H1 (cell line): ENCODE data around the gene KCTD16. TPM values are rescaled to one million over a fixed set of nuclear protein-coding genes. Genes with fewer than 3 reads are reported as not detected.

Experiments
- CTCF ChIA-PET: fragments of 300-600 bp; sonication (Branson Sonifier 250); formaldehyde crosslinking; loops from one replicate; lab custom pipeline; 2021; ENCODE audit not compliant: partially characterized antibody; lab: Charles Lee
- POLR2A ChIA-PET: fragments of 300-600 bp; sonication (Branson Sonifier 250); formaldehyde crosslinking; loops from one replicate; lab custom pipeline; 2021; ENCODE audit warnings: inconsistent platforms; ENCODE audit not compliant: partially characterized antibody; lab: Charles Lee
- DNase-seq, 2 experiments: peaks; one replicate each; pipeline versions ENCODE4 v3.0.0 to v3.0.0-alpha.2; 2010 to 2022; ENCODE audit warnings: low spot score in 2 of 2, low read depth in 1 of 2, mixed read lengths in 1 of 2
- FAIRE-seq: peaks from 2 replicates; lab custom pipeline; 2011; peaks lifted over from hg19 to GRCh38; lab: Jason Lieb, UNC
- H2AFZ ChIP-seq: 2 replicates; pipeline ENCODE4 v1.8.1; 2012; ENCODE audit warnings: low read length, inconsistent platforms
- H2AK5ac ChIP-seq: 2 replicates; pipeline ENCODE4 v1.6.1; 2013; ENCODE audit warnings: low read depth, low read length
- H2BK120ac ChIP-seq: replicated peaks from 2 replicates; pipeline ENCODE3; 2013; ENCODE audit warnings: low read depth, low read length, inconsistent platforms
- H2BK12ac ChIP-seq: 2 replicates; pipeline ENCODE4 v1.6.1; 2013; ENCODE audit warnings: low read depth, low read length
- H2BK15ac ChIP-seq: 2 replicates; pipeline ENCODE4 v1.6.1; 2013; ENCODE audit warnings: low read length
- H2BK20ac ChIP-seq: 2 replicates; pipeline ENCODE4 v1.6.1; 2013; ENCODE audit warnings: low read length
- H2BK5ac ChIP-seq: 2 replicates; pipeline ENCODE4 v1.6.1; 2013; ENCODE audit warnings: low read depth, low read length
- H3K14ac ChIP-seq: 2 replicates; pipeline ENCODE4 v1.6.1; 2013; ENCODE audit warnings: inconsistent platforms; ENCODE audit not compliant: insufficient read length
- H3K18ac ChIP-seq: 2 replicates; pipeline ENCODE4 v1.6.1; 2013; ENCODE audit warnings: low read length; ENCODE audit errors: extremely low read depth
- H3K23ac ChIP-seq: 2 replicates; pipeline ENCODE4 v1.6.1; 2013; ENCODE audit warnings: inconsistent platforms; ENCODE audit not compliant: insufficient read length
- H3K23me2 ChIP-seq: 2 replicates; pipeline ENCODE4 v1.6.1; 2013; ENCODE audit warnings: low read depth, low read length
- H3K27ac ChIP-seq: 2 replicates; pipeline ENCODE4 v1.6.1; 2011; ENCODE audit warnings: low read depth, low read length, inconsistent platforms
- H3K27me3 ChIP-seq, 4 experiments: replicated peaks in 1 of 4; 1 replicate in 1 of 4; 2 replicates in 3 of 4; pipeline versions ENCODE4 v1.6.1 to v1.8.1; 2011 to 2013; ENCODE audit warnings: low read length in 3 of 4, mild to moderate bottlenecking in 3 of 4, inconsistent platforms in 2 of 4, mixed read lengths in 2 of 4, moderate library complexity in 1 of 4; ENCODE audit not compliant: control insufficient read depth in 3 of 4, insufficient read depth in 3 of 4; ENCODE audit errors: extremely low read depth in 1 of 4
- H3K36me3 ChIP-seq, 4 experiments: 2 replicates each; pipeline versions ENCODE4 v1.6.1 to v1.8.1; 2011 to 2013; ENCODE audit warnings: mild to moderate bottlenecking in 4 of 4, low read length in 3 of 4, moderate library complexity in 2 of 4, control low read depth in 1 of 4, inconsistent platforms in 1 of 4; ENCODE audit not compliant: insufficient read depth in 4 of 4, control insufficient read depth in 2 of 4
- H3K4ac ChIP-seq: replicated peaks from 2 replicates; pipeline ENCODE3; 2013; ENCODE audit warnings: low read length, low read depth, mixed read lengths, inconsistent platforms; ENCODE audit not compliant: insufficient read length
- H3K4me1 ChIP-seq, 4 experiments: replicated peaks in 1 of 4; 1 replicate in 1 of 4; 2 replicates in 3 of 4; pipeline versions ENCODE4 v1.6.1 to v1.8.1; 2011 to 2013; ENCODE audit warnings: low read length in 3 of 4, inconsistent platforms in 2 of 4, mixed read lengths in 1 of 4; ENCODE audit not compliant: insufficient read depth in 4 of 4, control insufficient read depth in 3 of 4
- H3K4me2 ChIP-seq, 2 experiments: 2 replicates each; pipeline versions ENCODE4 v1.6.1 to v1.8.1; 2011 to 2013; ENCODE audit warnings: low read depth in 2 of 2, low read length in 2 of 2, control low read depth in 1 of 2, inconsistent platforms in 1 of 2, mild to moderate bottlenecking in 1 of 2; ENCODE audit not compliant: insufficient read depth in 1 of 2
- H3K4me3 ChIP-seq, 4 experiments: fragments of 200-600, 300-600 bp in 1 of 4; sonication (generic), shearing (Covaris generic), sonication (Bioruptor Twin) in 1 of 4; 2 replicates each; pipeline versions ENCODE4 v1.5.1 to v1.8.1; 2011 to 2016; ENCODE audit warnings: low read length in 4 of 4, low read depth in 3 of 4, control low read depth in 2 of 4, inconsistent platforms in 2 of 4, mild to moderate bottlenecking in 2 of 4, mixed read lengths in 1 of 4, moderate library complexity in 1 of 4; ENCODE audit not compliant: insufficient read depth in 2 of 4; ENCODE audit errors: extremely low read depth in 1 of 4
- H3K56ac ChIP-seq: replicated peaks from 2 replicates; pipeline ENCODE3; 2013; ENCODE audit warnings: low read depth, mild to moderate bottlenecking, mixed read lengths, low read length, inconsistent platforms; ENCODE audit not compliant: insufficient read length
- H3K79me1 ChIP-seq: 2 replicates; pipeline ENCODE4 v1.6.1; 2013; ENCODE audit warnings: low read depth, low read length, control low read depth
- H3K79me2 ChIP-seq, 2 experiments: 2 replicates each; pipeline versions ENCODE4 v1.6.1 to v1.8.1; 2012 to 2013; ENCODE audit warnings: low read length in 2 of 2, mild to moderate bottlenecking in 2 of 2, inconsistent platforms in 1 of 2; ENCODE audit not compliant: insufficient read depth in 2 of 2, control insufficient read depth in 1 of 2
- H3K9ac ChIP-seq, 4 experiments: replicated peaks in 1 of 4; 1 replicate in 1 of 4; 2 replicates in 3 of 4; pipeline versions ENCODE4 v1.6.1 to v1.8.1; 2011 to 2013; ENCODE audit warnings: low read depth in 3 of 4, low read length in 3 of 4, control low read depth in 2 of 4, mild to moderate bottlenecking in 2 of 4, moderate library complexity in 2 of 4, inconsistent platforms in 1 of 4; ENCODE audit errors: extremely low read depth in 1 of 4
- H3K9me3 ChIP-seq, 2 experiments: 2 replicates each; pipeline versions ENCODE4 v1.6.1 to v1.8.1; 2012 to 2013; ENCODE audit warnings: mild to moderate bottlenecking in 2 of 2, moderate library complexity in 2 of 2, control low read depth in 1 of 2, inconsistent platforms in 1 of 2, low read depth in 1 of 2, low read length in 1 of 2, mixed read lengths in 1 of 2; ENCODE audit not compliant: insufficient read depth in 2 of 2
- H4K20me1 ChIP-seq, 2 experiments: replicated peaks in 1 of 2; 2 replicates each; pipeline versions ENCODE3 to v1.8.1; 2011 to 2013; ENCODE audit warnings: inconsistent platforms in 2 of 2, low read length in 2 of 2, mild to moderate bottlenecking in 1 of 2; ENCODE audit not compliant: insufficient read depth in 2 of 2, control insufficient read depth in 1 of 2
- H4K5ac ChIP-seq: 2 replicates; pipeline ENCODE4 v1.6.1; 2013; ENCODE audit warnings: low read length, low read depth, mixed read lengths, inconsistent platforms; ENCODE audit not compliant: insufficient read length
- H4K8ac ChIP-seq: 2 replicates; pipeline ENCODE4 v1.8.0; 2013; ENCODE audit warnings: mild to moderate bottlenecking, moderate library complexity, low read length, inconsistent platforms; ENCODE audit not compliant: insufficient read depth; ENCODE audit errors: extremely low read depth
- H4K91ac ChIP-seq: replicated peaks from 2 replicates; pipeline ENCODE3; 2013; ENCODE audit warnings: low read length, mixed read lengths, inconsistent platforms; ENCODE audit not compliant: insufficient read length
- CBX8 ChIP-seq: fragments of 300-800, 300-1000 bp; sonication (generic); IDR thresholded peaks from 2 replicates; pipeline ENCODE4 v1.7.1; 2016; ENCODE audit warnings: low read depth, low read length, borderline replicate concordance
- WGBS, 2 experiments: shearing (Covaris generic) in 1 of 2; methylation state at CpG; one replicate each; pipeline versions ENCODE4 v1.1.6 to v1.1.7; 2013 to 2015; ENCODE audit warnings: low lambda C conversion rate in 2 of 2, mixed read lengths in 2 of 2, inconsistent platforms in 1 of 2, low coverage in 1 of 2, missing lambda C conversion rate in 1 of 2; ENCODE audit not compliant: insufficient replicate concordance in 2 of 2, insufficient coverage in 1 of 2, insufficient read length in 1 of 2; ENCODE audit errors: extremely low coverage in 1 of 2, missing lambda C conversion rate in 1 of 2; 5-methylcytosine and 5-hydroxymethylcytosine counted together
- polyA plus RNA-seq, 7 experiments: library from polyadenylated mRNA; depleted of rRNA in 3 of 7; stranded (reverse) in 5 of 7; unstranded in 2 of 7; fragments of >200 nt in 5 of 7; fragments of 200-250 nt in 2 of 7; gene quantifications; 1 replicate in 5 of 7; 2 replicates in 1 of 7; 4 replicates in 1 of 7; pipeline versions ENCODE4 v1.2.1 to v1.2.3, GENCODE V29; 2011 to 2013; ENCODE audit warnings: missing spikeins in 2 of 7, mixed read lengths in 2 of 7
- total RNA-seq: library from RNA; stranded (reverse); fragmentation: NEBNext Ultra II Directional; extraction: Animal tissue kit (Norgen Biotek cat#: 25700); gene quantifications from 2 replicates; pipeline ENCODE4 v1.2.1, GENCODE V29; 2021

The KCTD16 gene
- total and polyA plus RNA-seq, 2 of the 8 experiments (the other 6 are each of a cell fraction or from before 2014, with no cell fraction given), result 0.03 to 0.24 TPM

DNA sequence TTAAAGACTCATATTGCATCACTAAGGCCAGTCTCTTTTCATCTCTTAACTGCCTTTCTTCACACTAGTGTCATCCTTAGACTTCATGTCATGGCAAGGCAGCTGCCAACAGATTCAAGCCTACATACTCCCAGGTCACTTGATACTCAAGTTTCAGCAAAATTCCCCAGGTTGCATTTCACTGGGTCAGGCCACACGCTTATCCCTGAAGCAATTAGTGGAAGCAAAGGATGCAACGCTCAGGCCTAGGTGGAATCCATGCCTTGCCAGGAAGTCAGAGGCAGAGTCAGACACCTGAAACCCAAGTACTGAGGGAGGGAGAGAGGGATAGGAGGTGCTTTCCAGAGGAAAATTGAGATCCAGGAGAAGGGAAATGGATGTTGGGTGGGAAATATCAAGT, 29.1 kb upstream of the KCTD16 start:
- no peak overlapping the region for H3K4ac ChIP-seq
- H3K79me1 ChIP-seq, result no peaks in the 10 kb centered on the region
- H3K4me2 ChIP-seq, result no peak overlapping the region
- no peak overlapping the region for H4K5ac ChIP-seq
- no peak overlapping the region for H2BK5ac ChIP-seq
- no peaks in the 10 kb centered on the region for H3K36me3 ChIP-seq
- no peak for DNase-seq
- H4K8ac ChIP-seq, result no peak overlapping the region
- H3K18ac ChIP-seq, result no peak overlapping the region
- H2AFZ ChIP-seq, result peak overlapping the region; percentile 53
- H4K20me1 ChIP-seq, result no peaks in the 10 kb centered on the region
- CTCF ChIA-PET, result interaction anchor here (0.7 to 2.9 kb wide), 19 partner anchors 11 to 1138 kb away, joined by 3 to 15 read pairs (median 6); no protein-coding TSS in a partner anchor
- no peak for TF ChIP-seq CBX8
- TF ChIP-seq, all 59 proteins: peak for 0
- Histone ChIP-seq H3K14ac (no peak overlapping the region), H2BK20ac (no peak overlapping the region), H3K27ac (no peak overlapping the region), H3K79me2 (no peaks in the 10 kb centered on the region), H3K4me1 (0 out of 7 replicates have a peak, but pooled peaks cover 0 to 2% (median 0%) of the 10 kb centered on the region in 4 experiments), H2AK5ac (no peak overlapping the region), H4K91ac (no peak overlapping the region), H3K23me2 (peaks cover 2% of the 10 kb centered on the region; the same call in 1 of the 2 replicates), H3K4me3 (no peak overlapping the region), H3K23ac (no peak overlapping the region), H2BK12ac (no peak overlapping the region), H3K27me3 (no peaks in the 10 kb centered on the region), H2BK120ac (no peak overlapping the region), H3K9me3 (no peaks in the 10 kb centered on the region), H3K56ac (no peak overlapping the region), H2BK15ac (no peak overlapping the region), H3K9ac (no peak overlapping the region)
- 90% methylated on average over 2 of the region's 2 CpGs; no CpG with 5 or more reads in 1 of the 2 experiments for WGBS, 2 experiments
- no peak for FAIRE-seq
- POLR2A ChIA-PET, result no interaction called here
